ENCODE data around the gene NFRKB. TPM values are rescaled to one million over a fixed set of nuclear protein-coding genes. Genes with fewer than 3 reads are reported as not detected.
A peak's percentile ranks its signal among the peaks of the same experiment; 100 is the strongest.
"Not testable (repeated sequence)": the region's sequence is repeated elsewhere in the genome, so short reads cannot be mapped to it uniquely, and the experiment has no call there.

NFRKB gene
- total and polyA plus RNA-seq, 10 of the 15 experiments (the other 5 are each of a cell fraction or from before 2014, with no cell fraction given) = 3.7 to 21.7 (median 14.1) TPM

DNA sequence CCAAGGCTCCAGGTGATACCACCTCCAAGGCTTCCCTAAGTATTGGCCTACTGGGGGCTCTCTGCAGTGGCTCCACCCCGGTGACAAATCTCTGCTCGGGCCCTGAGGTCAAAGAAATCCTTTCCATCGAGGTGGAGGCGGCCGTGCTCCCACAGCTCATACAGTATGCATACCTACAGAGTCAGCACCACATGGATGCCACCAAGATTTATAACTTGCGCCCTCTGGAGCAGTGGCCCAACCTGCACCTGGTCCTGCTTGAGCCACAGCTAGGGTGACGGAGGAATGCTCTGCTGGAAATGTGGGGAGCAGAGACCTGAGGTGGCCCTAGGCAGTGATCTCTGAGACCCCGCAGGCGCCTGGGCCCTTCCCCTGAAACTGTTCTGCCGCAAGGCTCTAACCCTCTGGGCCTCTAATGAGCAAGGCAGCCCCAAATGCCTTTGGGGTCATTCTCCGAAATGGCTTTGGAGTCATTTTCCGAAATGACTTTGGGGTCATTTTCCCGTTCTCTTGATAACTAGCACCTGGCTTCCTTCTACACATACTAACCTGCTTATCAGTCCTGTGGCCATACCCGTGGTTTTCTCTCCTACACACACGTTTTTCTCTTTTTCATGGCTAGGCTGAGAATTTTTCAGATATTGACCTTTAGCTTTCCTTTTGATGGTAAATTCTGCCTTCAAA lies 45.8 kb downstream of the NFRKB start (continued):
- no peak for TF ChIP-seq KDM1A (IDR thresholded peaks at IDR 0.05; ENCODE audit: borderline replicate concordance)

DNA sequence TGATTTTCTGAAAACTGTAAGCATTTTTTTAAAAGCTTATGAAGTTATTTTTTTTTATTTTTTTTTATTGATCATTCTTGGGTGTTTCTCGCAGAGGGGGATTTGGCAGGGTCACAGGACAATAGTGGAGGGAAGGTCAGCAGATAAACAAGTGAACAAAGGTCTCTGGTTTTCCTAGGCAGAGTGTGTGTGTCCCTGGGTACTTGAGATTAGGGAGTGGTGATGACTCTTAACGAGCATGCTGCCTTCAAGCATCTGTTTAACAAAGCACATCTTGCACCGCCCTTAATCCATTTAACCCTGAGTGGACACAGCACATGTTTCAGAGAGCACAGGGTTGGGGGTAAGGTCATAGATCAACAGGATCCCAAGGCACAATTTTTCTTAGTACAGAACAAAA lies 48.0 kb downstream of the NFRKB start:
- intact Hi-C loops (cut with micrococcal nuclease; ENCODE audit: unreplicated experiment); H3K4me3 ChIP-seq; H3K9ac ChIP-seq (ENCODE audit: control insufficient read depth, insufficient read depth, low read length); RAD21 ChIA-PET (ENCODE audit: unreplicated experiment); BruUV-seq (replicated peaks); in situ Hi-C loops (cut with MboI); H3K36me3 ChIP-seq (ENCODE audit: control insufficient read depth in 2 of 2, insufficient read depth in 2 of 2, low read length in 1 of 2); H3K27me3 ChIP-seq (replicated peaks in 1 of 2; ENCODE audit: control insufficient read depth in 2 of 2, insufficient read depth in 2 of 2, low read length in 1 of 2); H3K4me1 ChIP-seq (ENCODE audit: control insufficient read depth, insufficient read depth, low read length); H3K79me2 ChIP-seq (ENCODE audit: control insufficient read depth, insufficient read depth, low read length); FAIRE-seq; SMC1A ChIA-PET (ENCODE audit: uncharacterized antibody, unreplicated experiment); H2AFZ ChIP-seq (ENCODE audit: control insufficient read depth, low read depth, low read length); CTCF ChIA-PET; H3K4me2 ChIP-seq (ENCODE audit: control insufficient read depth, insufficient read depth); H3K27ac ChIP-seq (ENCODE audit: control insufficient read depth, insufficient read depth); DNase-seq (ENCODE audit: low read depth, low spot score); H3K9me3 ChIP-seq (replicated peaks; ENCODE audit: control insufficient read depth, insufficient read depth, low read length); POLR2A ChIA-PET; H4K20me1 ChIP-seq (ENCODE audit: control insufficient read depth, insufficient read depth); ATAC-seq: not testable (repeated sequence)
- WGBS (ENCODE audit: insufficient coverage, insufficient replicate concordance, low lambda C conversion rate, missing lambda C conversion rate) = no CpG with 5 or more reads among the region's 3 CpGs

DNA sequence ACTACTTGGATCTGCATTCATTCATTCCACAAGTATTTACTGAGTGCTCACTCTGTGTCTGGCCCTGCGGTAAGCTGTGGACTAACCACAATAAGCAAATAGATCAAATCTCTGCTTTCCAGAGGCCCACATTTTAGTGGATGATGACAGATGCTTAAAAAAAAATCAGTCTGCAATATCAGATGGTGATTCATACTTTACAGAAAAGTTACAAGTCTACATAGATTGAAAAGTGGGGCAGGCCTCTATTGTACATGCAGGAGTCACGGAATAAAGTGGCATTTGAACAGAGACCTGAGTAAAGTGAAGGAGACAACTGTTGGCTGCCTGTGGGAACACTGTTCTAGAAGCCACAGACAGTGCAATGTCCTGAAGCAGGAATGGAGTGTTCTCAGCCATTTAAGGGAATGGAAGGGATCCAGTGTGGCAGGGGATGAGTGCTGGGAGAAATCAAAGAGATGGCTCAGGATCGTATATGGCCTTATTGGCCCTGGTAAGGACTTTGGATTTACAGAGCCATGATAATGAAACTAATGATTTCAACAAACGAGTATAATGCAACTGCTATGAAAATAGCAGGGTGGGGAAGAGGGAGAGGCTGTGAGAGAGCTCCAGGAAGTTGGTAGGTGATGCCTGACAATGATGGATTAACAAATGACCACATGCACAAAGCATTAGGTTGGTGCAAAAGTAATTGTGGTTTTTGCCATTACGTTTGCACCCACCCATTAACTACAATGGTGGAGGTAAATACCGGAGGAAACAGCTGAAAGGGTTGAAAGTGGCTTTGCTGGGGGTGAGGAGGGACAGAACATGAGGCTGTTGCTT lies 48.7 kb downstream of the NFRKB start:
- FAIRE-seq = peak; percentile 18
- no peaks in the 10 kb centered on the region for H3K79me2 ChIP-seq (ENCODE audit: control insufficient read depth, insufficient read depth, low read length)
- BruUV-seq (replicated peaks) = no TSS peak

More for the DNA sequence above, 48.7 kb downstream of the NFRKB start:
- peak; percentile 81 for ATAC-seq
- no peaks in the 10 kb centered on the region for H3K9me3 ChIP-seq (replicated peaks; ENCODE audit: control insufficient read depth, insufficient read depth, low read length)
- no peaks in the 10 kb centered on the region for H3K4me1 ChIP-seq (ENCODE audit: control insufficient read depth, insufficient read depth, low read length)
- no peak overlapping the region for H3K4me3 ChIP-seq
- peak; percentile 17 for DNase-seq (ENCODE audit: low read depth, low spot score)
- intact Hi-C loops (cut with micrococcal nuclease; ENCODE audit: unreplicated experiment) = no loop called here
- no peak overlapping the region for H3K9ac ChIP-seq (ENCODE audit: control insufficient read depth, insufficient read depth, low read length)
- SMC1A ChIA-PET (ENCODE audit: uncharacterized antibody, unreplicated experiment) = no interaction called here
- CTCF ChIA-PET = no interaction called here
- H3K27me3 ChIP-seq (replicated peaks in 1 of 2; ENCODE audit: control insufficient read depth in 2 of 2, insufficient read depth in 2 of 2, low read length in 1 of 2) = no peaks in the 10 kb centered on the region
- no peak overlapping the region for H2AFZ ChIP-seq (ENCODE audit: control insufficient read depth, low read depth, low read length)
- H3K36me3 ChIP-seq (ENCODE audit: control insufficient read depth in 2 of 2, insufficient read depth in 2 of 2, low read length in 1 of 2) = no peaks in the 10 kb centered on the region
- TF ChIP-seq ZNF207 (IDR thresholded peaks at IDR 0.05; ENCODE audit: borderline replicate concordance) (no peak), ATF7 (IDR thresholded peaks at IDR 0.05; ENCODE audit: low read depth) (peak; percentile 50), NR2F1 (conservative IDR thresholded peaks at IDR 0.05) (no peak), NR2C1 (IDR thresholded peaks at IDR 0.05) (no peak), CBX5 (IDR thresholded peaks at IDR 0.05; ENCODE audit: low read depth) (no peak), RUNX3 (IDR thresholded peaks at IDR 0.05; ENCODE audit: low read length) (peak; percentile 44; the same call in 1 of the 2 replicates), MTA2 (IDR thresholded peaks at IDR 0.05; ENCODE audit: low read depth) (peak; percentile 42; the same call in 1 of the 2 replicates)
- TF ChIP-seq, protein P1, sequence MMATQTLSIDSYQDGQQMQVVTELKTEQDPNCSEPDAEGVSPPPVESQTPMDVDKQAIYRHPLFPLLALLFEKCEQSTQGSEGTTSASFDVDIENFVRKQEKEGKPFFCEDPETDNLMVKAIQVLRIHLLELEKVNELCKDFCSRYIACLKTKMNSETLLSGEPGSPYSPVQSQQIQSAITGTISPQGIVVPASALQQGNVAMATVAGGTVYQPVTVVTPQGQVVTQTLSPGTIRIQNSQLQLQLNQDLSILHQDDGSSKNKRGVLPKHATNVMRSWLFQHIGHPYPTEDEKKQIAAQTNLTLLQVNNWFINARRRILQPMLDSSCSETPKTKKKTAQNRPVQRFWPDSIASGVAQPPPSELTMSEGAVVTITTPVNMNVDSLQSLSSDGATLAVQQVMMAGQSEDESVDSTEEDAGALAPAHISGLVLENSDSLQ (IDR thresholded peaks at IDR 0.05) = peak; percentile 91
- TF ChIP-seq, protein P2, sequence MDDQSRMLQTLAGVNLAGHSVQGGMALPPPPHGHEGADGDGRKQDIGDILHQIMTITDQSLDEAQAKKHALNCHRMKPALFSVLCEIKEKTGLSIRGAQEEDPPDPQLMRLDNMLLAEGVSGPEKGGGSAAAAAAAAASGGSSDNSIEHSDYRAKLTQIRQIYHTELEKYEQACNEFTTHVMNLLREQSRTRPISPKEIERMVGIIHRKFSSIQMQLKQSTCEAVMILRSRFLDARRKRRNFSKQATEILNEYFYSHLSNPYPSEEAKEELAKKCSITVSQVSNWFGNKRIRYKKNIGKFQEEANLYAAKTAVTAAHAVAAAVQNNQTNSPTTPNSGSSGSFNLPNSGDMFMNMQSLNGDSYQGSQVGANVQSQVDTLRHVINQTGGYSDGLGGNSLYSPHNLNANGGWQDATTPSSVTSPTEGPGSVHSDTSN (IDR thresholded peaks at IDR 0.05; ENCODE audit: insufficient replicate concordance, low read depth, low read length) = peak; percentile 72
- WGBS (ENCODE audit: insufficient coverage, insufficient replicate concordance, low lambda C conversion rate, missing lambda C conversion rate) = 24% methylated on average over 6 of the region's 6 CpGs
- H4K20me1 ChIP-seq (ENCODE audit: control insufficient read depth, insufficient read depth) = no peaks in the 10 kb centered on the region
- POLR2A ChIA-PET = no interaction called here
- in situ Hi-C loops (cut with MboI) = no loop called here
- H3K27ac ChIP-seq (ENCODE audit: control insufficient read depth, insufficient read depth) = no peak overlapping the region
- RAD21 ChIA-PET (ENCODE audit: unreplicated experiment) = no interaction called here
- H3K4me2 ChIP-seq (ENCODE audit: control insufficient read depth, insufficient read depth) = no peak overlapping the region

Data from GM12878 (cell line).